ENCODE measurements around the gene TRAFD1. TPM values are rescaled to one million over a fixed set of nuclear protein-coding genes. Genes with fewer than 3 reads are reported as not detected.

Gene TRAFD1
- total and polyA plus RNA-seq, 2 of the 8 experiments (the other 6 are each of a cell fraction or from before 2014, with no cell fraction given), result 18.1 to 33.1 TPM

DNA sequence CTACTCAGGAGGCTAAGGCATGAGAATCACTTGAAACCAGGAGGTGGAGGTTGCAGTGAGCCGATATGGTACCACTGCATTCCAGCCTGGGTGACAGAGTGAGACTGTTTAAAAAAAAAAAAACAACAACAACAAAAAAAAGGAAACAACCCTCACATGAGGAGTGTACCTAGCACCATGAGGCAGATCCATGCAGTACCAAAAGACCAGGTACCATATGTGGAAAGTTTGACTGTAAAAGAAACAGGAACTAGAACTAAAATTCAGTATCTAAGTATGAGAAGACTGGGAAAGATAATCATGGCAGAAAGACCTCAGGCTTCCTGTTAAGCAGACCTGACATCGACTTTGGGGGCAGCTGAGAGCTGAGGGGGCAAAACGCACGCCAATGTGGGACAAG lies 55.1 kb downstream of the TRAFD1 start:
- Histone ChIP-seq H3K4ac (replicated peaks; ENCODE audit: insufficient read length, low read depth, low read length) (no peak overlapping the region), H3K27ac (ENCODE audit: low read depth, low read length) (no peak overlapping the region), H4K20me1 (replicated peaks in 1 of 2; ENCODE audit: control insufficient read depth in 1 of 2, insufficient read depth in 2 of 2, low read length in 2 of 2) (no peaks in the 10 kb centered on the region), H4K8ac (ENCODE audit: extremely low read depth, insufficient read depth, low read length) (no peak overlapping the region), H2BK5ac (ENCODE audit: low read depth, low read length) (no peak overlapping the region), H3K36me3 (ENCODE audit: control insufficient read depth in 2 of 4, insufficient read depth in 4 of 4, low read length in 3 of 4) (peaks cover 7 to 24% (median 14%) of the 10 kb centered on the region in 4 experiments; a peak in 7 of 8 replicates), H2AFZ (ENCODE audit: low read length) (no peak overlapping the region), H2AK5ac (ENCODE audit: low read depth, low read length) (no peak overlapping the region), H2BK120ac (replicated peaks; ENCODE audit: low read depth, low read length) (no peak overlapping the region), H3K18ac (ENCODE audit: extremely low read depth, low read length) (no peak overlapping the region), H3K27me3 (replicated peaks in 1 of 4; ENCODE audit: control insufficient read depth in 3 of 4, extremely low read depth in 1 of 4, insufficient read depth in 3 of 4, low read length in 3 of 4) (no peaks in the 10 kb centered on the region), H3K9me3 (ENCODE audit: insufficient read depth in 2 of 2, low read depth in 1 of 2, low read length in 1 of 2) (no peaks in the 10 kb centered on the region), H2BK20ac (ENCODE audit: low read length) (no peak overlapping the region), H3K9ac (replicated peaks in 1 of 4; ENCODE audit: extremely low read depth in 1 of 4, low read depth in 3 of 4, low read length in 3 of 4) (no peak overlapping the region), H3K56ac (replicated peaks; ENCODE audit: insufficient read length, low read depth, low read length) (no peak overlapping the region), H4K91ac (replicated peaks; ENCODE audit: insufficient read length, low read length) (no peak overlapping the region), H2BK12ac (ENCODE audit: low read depth, low read length) (no peak overlapping the region), H4K5ac (ENCODE audit: insufficient read length, low read depth, low read length) (no peak overlapping the region), H3K14ac (ENCODE audit: insufficient read length) (no peak overlapping the region), H3K4me1 (replicated peaks in 1 of 4; ENCODE audit: control insufficient read depth in 3 of 4, insufficient read depth in 4 of 4, low read length in 3 of 4) (peaks cover 9 to 22% (median 12%) of the 10 kb centered on the region in 4 experiments; a peak in 6 of 7 replicates), H3K4me2 (ENCODE audit: insufficient read depth in 1 of 2, low read depth in 2 of 2, low read length in 2 of 2) (no peak overlapping the region), H3K79me1 (ENCODE audit: low read depth, low read length) (no peaks in the 10 kb centered on the region), H2BK15ac (ENCODE audit: low read length) (no peak overlapping the region), H3K4me3 (ENCODE audit: extremely low read depth in 1 of 4, insufficient read depth in 2 of 4, low read depth in 3 of 4, low read length in 4 of 4) (no peak overlapping the region), H3K23ac (ENCODE audit: insufficient read length) (no peak overlapping the region), H3K79me2 (ENCODE audit: control insufficient read depth in 1 of 2, insufficient read depth in 2 of 2, low read length in 2 of 2) (no peaks in the 10 kb centered on the region), H3K23me2 (ENCODE audit: low read depth, low read length) (0 out of 2 replicates have a peak, but pooled peaks cover 2% of the 10 kb centered on the region)
- CTCF ChIA-PET (ENCODE audit: partially characterized antibody), result interaction anchor here (1.2 to 7.4 kb wide), 2 partner anchors 8 to 17 kb away, joined by 5 to 43 read pairs; no protein-coding TSS in a partner anchor
- DNase-seq (ENCODE audit: low read depth in 1 of 2, low spot score in 2 of 2) (no peak), FAIRE-seq (no peak)
- TF ChIP-seq GABPA (IDR thresholded peaks at IDR 0.05; ENCODE audit: borderline replicate concordance, insufficient read depth, low read length), result no peak
- no peak for TF ChIP-seq HDAC6 (IDR thresholded peaks at IDR 0.05; ENCODE audit: low read depth, low read length)
- TF ChIP-seq HDAC2 (IDR thresholded peaks at IDR 0.05; ENCODE audit: borderline replicate concordance in 1 of 2, low read depth in 2 of 2, low read length in 2 of 2), result no peak
- TF ChIP-seq JUND (IDR thresholded peaks at IDR 0.05; ENCODE audit: low read length), result no peak
- no peak for TF ChIP-seq FOSL1 (IDR thresholded peaks at IDR 0.05; ENCODE audit: insufficient read depth, low read depth, low read length)
- no peak for TF ChIP-seq JUN (IDR thresholded peaks at IDR 0.05; ENCODE audit: low read depth, low read length)
- no peak for TF ChIP-seq CBX5 (IDR thresholded peaks at IDR 0.05; ENCODE audit: low read depth, low read length)
- no peak for TF ChIP-seq SAP30 (IDR thresholded peaks at IDR 0.05; ENCODE audit: insufficient read depth, insufficient replicate concordance, low read length)
- 95% methylated on average over 4 of the region's 4 CpGs; no CpG with 5 or more reads in 1 of the 2 experiments for WGBS, 2 experiments (ENCODE audit: extremely low coverage in 1 of 2, insufficient coverage in 1 of 2, insufficient read length in 1 of 2, insufficient replicate concordance in 2 of 2, low coverage in 1 of 2, low lambda C conversion rate in 2 of 2, missing lambda C conversion rate in 1 of 2)
- POLR2A ChIA-PET (ENCODE audit: partially characterized antibody), result no interaction called here

All from H1 (cell line).